Daoy (cell line): ENCODE data around the gene UPF2. TPM values are rescaled to one million over a fixed set of nuclear protein-coding genes. Genes with fewer than 3 reads are reported as not detected.
"Not testable (repeated sequence)": the region's sequence is repeated elsewhere in the genome, so short reads cannot be mapped to it uniquely, and the experiment has no call there.

Source experiments
- DNase-seq: peaks from one replicate; pipeline ENCODE4 v3.0.0-alpha.2; 2015; ENCODE audit warnings: low read depth
- total RNA-seq: library from RNA; depleted of rRNA; stranded (reverse); fragments of >200 nt; shearing (Covaris generic); gene quantifications from 2 replicates; pipeline ENCODE4 v1.2.3, GENCODE V29; 2014

The UPF2 gene
- total RNA-seq, 1 experiment from 2014 or later = 14.2 TPM

DNA sequence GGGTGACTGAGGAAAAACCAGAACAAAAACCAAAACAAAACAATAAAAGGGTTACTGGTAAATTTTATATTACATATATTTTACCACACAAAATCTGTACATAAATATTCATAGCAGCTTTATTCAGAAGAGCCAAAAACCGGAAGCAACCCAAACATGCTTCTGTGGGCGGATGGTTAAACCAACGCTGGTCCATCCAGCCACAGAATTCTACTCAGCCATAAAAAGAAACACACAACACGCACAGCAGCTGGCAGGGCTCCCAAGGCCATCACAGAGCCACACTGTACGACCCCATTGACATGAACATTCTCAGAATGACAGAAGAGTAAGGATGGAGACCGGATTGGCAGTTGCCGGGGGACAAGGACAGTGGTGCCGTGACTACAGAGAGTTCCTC, 135.9 kb downstream of the UPF2 start:
- DNase-seq = no peak

DNA sequence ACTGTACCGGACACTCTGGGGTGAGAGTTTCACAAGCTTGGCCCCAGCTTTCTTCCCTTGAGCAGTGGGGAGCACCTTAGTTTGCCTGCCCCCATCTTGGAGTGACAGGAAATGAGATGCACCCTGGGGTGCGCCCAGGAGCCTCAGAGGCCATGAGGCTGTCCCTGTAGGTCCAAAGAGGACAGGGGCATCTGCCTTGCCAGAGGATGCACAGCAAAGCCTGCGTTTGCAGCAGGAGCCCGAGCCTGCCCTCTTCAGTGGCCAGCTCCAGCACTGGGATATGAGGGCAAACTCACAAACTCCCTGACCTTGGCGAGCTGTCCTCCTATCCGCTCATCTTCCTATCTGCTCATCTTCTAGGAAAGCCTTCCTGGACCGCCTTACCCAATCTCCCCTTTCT, 140.0 kb downstream of the UPF2 start:
- DNase-seq = no peak

DNA sequence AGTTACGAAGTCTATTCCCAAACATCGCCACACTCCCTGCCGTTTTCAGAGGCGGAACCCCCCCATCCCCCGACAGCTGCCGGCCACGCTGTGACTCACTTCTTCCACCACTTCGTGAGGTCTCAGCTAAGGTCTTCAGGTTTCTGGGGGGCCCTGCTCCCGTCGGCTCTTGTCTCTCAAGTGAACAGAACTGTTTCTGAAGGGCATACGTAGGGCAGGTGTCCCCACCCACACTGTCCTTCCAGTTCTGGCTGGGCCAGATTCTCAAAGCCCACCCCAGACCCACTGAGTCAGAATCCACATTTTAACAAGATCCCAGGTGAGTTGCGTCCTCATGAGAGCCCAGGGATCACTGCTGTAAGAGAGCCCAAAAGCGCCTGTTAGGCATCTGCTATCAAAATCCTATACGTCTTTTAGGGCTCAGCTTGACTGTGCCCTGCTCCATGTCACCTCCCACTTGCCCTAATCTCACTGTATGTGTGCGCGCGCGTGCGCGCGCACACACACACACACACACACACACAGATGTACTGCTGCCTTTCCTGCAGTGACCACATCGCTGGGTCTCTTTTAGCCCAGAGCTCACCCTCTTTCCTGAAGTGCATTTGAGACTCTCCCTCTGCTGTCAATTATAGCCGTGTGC, 140.7 kb downstream of the UPF2 start:
- no peak for DNase-seq

DNA sequence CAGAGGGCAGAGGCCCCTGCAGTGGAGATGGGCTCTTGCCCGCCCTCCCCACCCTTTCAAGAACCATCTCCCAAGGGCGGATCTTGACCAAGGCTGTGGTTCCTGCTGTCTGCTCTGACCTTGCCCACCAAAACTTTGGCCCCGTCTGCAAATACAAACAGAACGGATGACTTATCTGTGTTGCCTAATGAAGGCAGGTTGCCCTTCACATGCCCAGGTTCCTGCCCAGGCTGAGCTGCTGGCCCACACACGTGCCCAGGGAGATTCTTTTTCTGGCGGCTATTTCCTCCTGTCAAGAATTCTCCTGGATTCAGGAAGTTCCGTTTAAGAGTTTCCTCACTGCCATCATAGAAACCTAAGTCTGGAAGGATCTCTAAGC, 141.2 kb downstream of the UPF2 start:
- no peak for DNase-seq

DNA sequence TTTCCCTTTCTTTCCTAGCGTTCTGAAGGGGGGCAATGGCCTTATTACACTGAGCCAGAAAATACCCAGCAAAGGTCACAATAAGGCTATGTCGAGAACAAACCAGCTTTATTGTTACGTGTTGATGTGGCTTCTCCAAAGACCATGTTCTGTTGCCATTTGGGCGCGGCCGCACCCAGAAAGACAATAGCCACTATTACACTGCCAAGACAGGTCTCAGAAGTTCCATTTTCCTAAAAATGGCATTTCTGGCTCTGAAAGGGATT, 141.6 kb downstream of the UPF2 start:
- no peak for DNase-seq

DNA sequence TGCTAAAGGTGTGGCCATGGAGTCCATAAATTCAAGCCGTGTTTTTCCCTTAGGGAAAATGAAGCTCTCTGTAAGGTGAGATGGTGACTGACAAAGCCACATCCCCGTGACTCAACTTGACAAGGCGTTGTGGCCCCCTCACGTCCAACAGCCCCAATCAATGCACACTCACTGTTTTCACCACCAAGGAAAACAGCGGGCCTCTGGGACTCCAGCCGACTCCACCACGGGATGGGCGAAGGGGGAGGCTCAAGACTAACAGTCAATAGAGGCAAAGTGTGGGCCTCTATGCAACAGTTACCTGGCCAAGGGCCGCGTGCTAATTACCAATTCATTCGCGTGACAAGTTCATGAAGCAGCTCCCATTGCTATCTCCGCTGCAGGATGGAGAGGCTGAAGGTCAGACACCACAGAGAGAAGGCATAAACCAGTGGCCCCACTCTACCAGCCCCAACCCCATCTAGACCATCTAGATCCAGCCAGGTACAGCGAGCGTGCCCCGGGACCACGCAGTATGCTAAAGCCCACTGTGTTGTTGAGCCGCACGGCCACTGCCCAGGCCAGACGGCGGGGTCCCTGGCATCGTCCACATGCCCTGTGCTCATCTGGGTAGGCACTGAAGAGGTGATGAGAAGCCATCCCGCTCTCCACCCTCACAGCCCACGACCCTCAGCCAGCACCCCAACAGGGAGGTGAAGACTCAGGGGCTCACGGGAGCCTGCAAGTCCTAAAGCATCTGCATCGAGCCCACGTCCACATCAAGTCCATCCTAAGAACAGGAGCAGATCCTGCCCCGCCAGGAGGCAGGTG, 143.3 kb downstream of the UPF2 start:
- no peak for DNase-seq

DNA sequence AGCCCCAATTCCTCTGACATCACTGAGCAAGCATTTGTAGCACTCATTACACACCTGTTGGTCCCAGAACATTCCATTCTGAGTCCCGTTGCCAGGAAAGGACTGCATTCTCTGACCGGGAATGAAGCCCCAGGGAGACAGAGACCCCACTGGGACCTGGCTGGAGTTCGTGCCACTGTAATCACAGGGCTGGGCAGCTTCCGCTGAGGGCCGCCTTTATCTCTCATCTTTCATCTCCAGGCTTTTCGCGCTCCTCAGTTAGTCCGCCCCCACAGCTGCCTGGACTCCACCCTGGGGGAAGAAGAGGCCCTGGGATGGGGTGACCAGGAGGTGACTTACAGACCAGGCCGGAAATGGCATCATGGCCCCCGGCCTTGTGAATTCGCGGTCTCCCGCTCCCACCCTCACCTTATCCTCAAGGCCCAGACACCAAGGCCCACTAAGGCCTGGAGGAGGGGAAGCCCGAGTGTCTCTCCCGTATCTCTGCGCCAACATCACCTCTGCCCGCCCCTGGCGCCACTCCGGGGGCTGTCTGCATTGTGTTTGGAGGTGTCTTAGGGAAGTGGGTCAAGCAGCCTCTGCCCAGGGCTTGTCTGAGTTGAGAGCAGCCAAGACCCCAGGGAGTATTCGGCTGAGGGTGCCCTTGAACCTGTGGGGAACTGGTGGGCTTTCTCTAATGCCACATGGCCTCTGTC, 144.1 kb downstream of the UPF2 start:
- DNase-seq = peak; percentile 75

DNA sequence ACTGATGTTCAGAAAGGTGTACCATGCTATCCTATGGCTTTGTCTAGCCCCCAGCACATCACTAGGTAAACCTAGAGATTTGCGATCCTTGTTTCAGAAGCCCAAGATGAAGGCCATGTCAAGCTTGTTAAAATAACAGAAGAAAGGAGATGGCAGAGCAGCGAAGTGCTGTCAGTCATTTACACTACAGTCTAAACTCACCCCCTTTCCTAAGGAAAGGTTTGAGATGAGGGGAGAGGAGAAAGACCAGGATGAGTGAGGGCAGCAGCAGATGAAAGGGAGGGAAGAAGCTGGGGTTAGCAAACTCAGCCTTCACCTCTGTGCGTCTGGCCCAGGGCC, 144.6 kb downstream of the UPF2 start:
- no peak for DNase-seq

DNA sequence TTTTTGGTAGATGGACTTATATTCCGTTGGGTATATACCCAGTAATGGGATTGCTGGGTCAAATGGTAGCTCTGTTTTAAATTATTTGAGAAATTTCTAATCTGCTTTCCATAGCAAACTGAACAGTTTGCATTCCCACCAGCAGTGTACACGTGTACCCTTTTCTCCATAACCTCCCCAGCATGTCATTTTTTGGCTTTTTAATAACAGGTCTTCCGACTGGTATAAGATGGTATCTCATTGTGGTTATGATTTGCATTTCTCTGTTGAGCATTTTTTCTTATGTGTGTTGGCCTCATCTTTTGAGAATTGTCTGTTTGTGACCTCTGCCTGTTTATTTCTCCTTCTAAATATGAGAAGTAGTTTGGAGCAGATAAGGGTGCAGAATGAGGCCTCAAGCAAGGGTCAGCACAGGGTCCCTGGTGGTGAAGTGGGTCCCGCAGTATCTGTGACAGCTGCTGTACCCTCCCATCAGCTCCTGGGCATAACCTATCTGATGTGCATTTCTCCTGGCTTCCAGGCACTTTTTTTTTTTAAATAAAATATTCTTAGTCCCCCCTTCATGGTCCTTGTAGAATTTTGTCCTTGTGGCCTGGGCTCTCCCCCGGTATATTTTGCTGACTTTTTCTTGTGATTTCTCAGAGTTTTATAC, 145.9 kb downstream of the UPF2 start:
- DNase-seq = no peak

DNA sequence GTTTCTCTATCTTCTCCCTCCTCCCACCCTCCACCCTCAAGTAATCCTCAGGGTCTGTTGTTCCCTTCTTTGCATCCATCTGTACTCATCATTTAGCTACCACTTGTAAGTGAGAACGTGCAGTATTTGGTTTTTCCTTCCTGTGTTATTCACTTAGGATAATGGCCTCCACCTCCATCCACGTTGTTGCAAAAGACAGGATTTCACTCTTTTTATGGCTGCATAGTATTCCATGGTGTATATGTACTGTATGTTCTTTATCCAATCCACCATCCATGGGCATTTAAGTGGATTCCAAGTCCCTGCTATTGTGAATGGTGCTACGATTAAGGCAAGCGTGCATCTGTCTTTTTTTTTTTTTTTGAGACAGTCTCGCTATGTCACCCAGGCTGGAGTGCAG, 147.0 kb downstream of the UPF2 start:
- no peak for DNase-seq

DNA sequence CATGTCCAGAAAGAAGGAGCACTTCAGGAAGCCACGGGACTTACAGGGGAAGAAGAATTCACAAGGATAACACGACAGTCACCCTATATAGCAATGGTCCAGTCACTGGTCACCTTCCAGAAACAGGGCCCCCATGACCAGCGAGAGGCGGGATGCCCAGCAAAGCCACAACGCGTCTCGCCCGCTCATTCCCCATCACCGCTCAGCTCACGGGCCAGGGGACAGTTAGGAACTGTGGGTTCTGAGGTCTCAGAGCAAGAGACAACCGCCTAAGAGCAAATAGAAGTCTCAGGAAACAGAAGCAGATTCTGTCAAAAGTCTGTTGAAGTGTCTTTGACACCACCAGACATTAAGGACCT, 147.5 kb downstream of the UPF2 start:
- no peak for DNase-seq

DNA sequence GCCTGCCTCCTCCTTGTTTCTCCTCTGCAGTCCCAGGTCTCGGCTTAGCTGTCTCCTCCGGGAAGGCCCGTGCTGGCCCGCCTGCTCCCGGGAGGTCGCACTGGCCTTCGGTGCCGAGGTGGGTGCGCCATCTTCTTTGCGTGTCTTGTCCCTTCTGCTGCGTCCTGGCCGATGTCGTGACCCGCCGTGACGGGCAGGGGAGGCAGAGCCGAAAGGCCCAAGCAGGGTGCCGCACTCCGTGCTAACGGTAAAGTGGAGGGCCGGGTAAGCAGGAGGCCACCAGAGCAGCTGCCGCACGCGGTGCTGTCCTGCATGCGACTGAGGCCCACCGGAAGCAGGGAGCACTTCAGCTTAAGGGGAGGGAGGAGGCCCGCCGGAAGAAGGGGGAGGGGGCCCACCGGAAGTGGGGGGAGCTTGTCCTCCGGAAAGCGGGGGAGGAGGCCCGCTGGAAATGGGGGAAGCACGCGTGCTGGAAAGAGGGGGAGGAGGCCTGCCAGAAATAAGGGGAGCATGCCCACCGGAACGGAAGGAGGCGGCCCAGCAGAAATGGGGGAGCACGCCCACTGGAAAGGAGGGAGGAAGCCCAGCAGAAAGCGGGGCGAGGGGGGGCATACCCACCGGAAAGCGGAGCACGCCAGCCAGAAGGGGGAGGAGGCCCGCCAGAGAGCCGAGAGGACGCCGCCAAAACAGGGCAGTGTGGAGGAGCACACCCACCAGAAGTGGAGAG, 148.1 kb downstream of the UPF2 start:
- DNase-seq = no peak

DNA sequence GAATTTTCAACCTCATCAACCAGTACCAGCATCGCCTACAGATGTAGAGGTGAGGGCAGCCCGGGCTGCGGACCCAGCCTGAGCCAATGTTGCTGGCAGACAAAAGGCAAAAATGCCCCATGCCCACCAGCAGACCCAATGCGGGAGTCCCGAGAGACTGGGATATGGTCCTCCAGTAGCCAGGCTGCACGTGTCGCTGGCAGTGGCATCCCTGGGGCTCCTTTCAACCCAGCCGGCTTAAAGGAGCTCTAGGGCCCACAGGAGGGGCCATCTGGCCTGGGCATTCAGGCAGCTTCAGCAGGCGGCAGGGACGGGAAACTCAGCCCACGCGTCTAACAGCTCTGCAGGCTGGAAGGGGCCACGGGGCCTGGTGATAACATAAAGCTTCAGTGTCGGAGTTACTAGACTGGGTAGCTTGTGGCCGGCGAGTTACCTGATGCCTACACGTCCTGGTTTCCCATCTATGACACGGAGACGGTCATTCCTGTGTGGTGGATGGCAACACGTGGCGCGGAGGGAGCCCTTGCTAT, 148.8 kb downstream of the UPF2 start:
- no peak for DNase-seq

DNA sequence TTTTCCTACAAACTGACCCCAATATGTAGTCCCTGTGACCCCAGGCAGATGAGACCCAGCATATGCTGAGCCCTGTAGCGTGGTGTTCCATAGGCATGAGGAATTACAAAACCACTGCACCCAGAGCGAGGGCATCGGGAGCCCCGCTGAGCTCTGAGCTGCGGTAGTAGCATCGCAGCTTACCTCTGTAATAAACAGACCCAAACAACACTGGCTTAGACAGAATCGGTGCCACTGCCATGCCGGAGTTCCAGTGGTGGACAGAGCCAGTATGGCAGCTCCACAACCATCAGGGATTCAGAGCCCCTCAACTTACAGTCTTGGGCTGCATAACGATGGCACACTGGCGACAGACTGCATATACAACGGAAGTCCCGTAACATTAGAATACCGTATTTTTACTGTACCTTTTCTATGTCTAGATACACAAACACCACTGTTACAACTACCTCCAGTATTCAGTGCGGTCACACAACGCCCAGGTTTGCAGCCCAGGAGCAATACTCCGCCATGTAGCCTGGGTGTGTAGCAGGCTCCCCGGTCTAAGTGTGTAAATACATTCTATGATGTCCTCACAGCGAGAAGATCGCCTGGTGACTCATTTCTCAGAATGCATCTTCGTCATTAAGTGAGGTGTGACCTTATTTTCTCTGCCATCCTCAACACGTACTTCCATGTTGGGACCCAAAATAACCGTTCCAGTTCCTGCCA, 150.7 kb downstream of the UPF2 start:
- DNase-seq = no peak

DNA sequence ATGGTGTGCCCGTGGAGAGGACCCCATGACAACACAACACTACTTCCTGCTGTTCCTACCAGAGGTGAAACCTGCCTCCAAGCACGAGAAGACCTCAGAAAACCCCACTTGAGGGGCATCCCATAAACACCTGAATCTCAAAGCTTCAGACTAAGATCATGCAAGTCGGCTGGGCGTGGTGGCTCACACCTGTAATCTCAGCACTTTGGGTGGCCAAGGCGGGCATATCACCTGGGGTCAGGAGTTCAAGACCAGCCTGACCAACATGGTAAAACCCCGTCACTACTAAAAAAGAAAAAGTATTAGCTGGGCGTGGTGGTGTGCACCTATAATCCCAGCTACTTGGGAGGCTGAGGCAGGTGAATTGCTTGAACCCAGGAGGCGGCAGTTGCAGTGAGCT, 153.3 kb downstream of the UPF2 start:
- not testable (repeated sequence) for DNase-seq

DNA sequence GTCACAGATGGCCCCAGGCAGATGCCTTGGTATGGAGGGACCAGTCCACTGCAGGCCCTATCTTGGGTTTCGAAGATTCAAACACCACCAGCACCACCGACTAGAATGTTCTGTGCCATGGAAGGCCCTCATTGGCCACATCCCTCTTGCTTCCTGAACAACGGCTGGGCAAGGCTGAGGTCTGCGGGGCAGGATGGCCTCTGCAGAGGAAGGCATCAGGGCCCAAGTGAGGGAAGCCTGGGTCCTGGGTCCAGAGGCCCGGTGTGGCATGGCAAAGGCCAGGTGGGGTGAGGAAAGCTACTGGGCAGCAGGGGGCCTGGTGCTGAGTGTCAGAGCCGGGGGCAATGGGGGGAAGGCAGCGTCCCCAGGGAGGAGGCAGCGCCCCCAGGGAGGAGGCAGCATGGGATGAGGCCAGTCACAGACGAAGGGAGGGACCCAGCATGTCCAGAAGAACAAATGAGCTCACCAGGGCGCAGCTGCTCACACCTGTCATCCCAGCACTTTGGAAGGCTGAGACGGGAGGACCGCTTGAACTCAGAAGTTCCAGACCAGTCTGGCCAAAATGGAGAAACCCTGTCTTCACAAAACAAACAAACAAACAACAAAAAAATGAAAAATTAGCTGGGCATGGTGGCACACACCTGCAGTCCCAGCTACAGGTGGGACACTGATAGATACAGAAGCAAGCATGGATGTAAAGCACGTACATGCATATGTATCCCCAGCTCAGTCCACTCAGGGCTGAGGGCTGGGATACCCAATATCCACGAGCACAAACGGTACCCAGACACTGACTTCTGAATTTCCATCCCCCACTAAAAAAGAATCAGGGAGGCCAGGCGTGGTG, 155.0 kb downstream of the UPF2 start:
- no peak for DNase-seq

DNA sequence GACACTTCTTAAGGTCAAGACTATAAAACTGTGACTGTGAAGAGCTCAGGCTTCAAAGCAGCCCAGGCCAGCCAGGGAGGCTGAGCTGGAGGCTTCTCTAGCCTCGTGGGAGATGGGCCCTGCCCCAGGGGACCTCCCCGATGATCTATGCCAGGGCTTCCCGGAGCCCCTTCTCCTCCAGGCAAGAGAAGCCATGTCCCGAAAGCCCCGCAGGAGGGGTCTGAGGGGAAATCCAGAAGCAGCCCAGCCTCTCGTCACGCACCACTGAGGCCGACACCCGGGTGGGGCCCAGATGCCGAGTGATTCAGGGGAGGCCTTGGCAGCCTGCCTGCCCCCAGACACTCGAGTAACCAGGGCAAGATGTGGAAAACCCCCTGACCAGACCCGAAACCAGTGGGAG, 155.8 kb downstream of the UPF2 start:
- peak; percentile 67 for DNase-seq

DNA sequence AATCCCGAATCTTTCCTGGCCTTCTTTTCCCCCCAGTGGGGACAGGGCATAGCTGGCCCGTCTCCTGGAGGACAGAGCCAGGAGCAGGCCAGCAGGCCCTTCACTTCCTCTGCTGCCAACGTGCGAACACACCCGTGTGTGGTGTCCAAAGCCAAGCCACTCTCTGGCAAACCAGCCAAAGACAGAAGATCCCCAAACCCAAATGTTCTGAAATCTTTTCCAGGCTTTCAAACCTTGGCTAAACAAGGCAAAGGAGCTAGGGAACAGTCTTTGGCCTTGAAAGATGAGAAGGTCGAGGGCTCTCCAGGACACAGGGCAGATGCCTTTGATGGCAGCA, 156.5 kb downstream of the UPF2 start:
- DNase-seq = no peak

DNA sequence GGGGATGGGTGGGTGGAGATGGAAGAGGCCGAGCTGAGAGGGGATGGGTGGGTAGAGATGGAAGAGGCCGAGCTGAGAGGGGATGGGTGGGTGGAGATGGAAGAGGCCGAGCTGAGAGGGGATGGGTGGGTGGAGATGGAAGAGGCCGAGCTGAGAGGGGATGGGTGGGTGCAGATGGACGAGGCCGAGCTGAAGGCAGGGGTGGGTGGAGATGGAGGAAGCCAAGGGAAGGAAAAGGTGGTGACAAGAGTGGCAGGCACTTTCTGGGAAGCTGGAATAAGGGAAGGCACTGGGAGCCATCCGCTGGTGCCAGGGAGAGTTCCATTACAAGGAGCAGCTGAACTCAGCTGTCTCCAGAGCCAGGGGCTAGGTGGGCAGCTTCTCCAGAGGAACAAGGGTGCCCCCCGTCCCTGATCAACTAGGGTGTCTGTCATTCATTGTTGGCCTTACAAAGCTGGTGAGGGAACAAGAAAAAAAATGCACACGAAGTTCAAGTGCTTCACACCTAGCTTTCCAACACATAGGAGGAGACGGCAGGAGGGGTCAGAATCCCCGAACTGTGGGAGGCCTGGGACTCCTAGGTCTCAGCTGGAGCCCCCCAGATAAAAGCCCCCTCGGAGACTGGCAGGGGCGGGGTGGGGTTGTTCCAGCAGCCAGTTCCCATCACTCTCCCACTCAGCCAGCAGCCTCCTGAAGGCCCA, 157.0 kb downstream of the UPF2 start:
- DNase-seq = no peak
